Fibroblast of peridontal ligament (primary cell): ENCODE data around the gene MS4A13.
"Not testable (repeated sequence)": the region's sequence is repeated elsewhere in the genome, so short reads cannot be mapped to it uniquely, and the experiment has no call there.

ENCODE experiments used
- DNase-seq: peaks from one replicate; pipeline ENCODE4 v3.0.0-alpha.2; 2010; ENCODE audit errors: extremely low read depth

Gene MS4A13, protein sequence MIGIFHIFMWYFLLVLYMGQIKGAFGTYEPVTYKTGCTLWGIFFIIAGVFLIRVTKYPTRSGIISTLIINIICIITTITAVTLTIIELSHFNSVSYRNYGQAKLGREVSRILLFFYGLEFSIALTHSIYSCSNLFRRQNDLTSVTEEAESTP

GRCh38 chr11:60515144-60515855, at the start of gene MS4A13:
Gene MS4A13 (plus strand): TSS chr11:60515392. CDS start chr11:60518084, 2,692 bp downstream.
- no peak for DNase-seq

GRCh38 chr11:60468829-60469228, 46.4 kb upstream of the MS4A13 start:
- no peak for DNase-seq

GRCh38 chr11:60469723-60470122, 45.5 kb upstream of the MS4A13 start:
- no peak for DNase-seq

DNA sequence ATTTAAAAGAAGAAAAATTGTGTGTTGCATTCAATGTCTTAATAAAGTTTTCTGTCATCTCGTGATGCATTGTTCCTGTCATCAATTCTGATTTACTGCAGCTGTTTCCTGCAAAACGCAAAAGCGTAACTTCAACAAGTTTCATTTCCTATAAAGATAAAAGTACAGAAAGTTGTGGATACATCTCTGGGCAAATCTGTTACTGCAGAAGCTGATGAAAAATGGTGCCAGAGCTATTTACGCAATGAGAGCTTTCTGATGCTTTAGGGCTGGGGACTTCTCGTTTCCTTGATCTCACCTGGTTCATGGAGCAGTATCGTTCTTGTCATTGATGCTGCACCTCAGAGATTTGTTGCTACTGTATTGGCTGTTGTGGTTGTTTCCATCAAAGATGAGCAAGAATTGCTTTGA, 38.2 kb upstream of the MS4A13 start:
- no peak for DNase-seq

- DNase-seq, result no peak
Measured at GRCh38 chr11:60482361-60482760, 32.8 kb upstream of the MS4A13 start.

GRCh38 chr11:60485987-60486386, 29.2 kb upstream of the MS4A13 start:
- DNase-seq, result no peak

DNA sequence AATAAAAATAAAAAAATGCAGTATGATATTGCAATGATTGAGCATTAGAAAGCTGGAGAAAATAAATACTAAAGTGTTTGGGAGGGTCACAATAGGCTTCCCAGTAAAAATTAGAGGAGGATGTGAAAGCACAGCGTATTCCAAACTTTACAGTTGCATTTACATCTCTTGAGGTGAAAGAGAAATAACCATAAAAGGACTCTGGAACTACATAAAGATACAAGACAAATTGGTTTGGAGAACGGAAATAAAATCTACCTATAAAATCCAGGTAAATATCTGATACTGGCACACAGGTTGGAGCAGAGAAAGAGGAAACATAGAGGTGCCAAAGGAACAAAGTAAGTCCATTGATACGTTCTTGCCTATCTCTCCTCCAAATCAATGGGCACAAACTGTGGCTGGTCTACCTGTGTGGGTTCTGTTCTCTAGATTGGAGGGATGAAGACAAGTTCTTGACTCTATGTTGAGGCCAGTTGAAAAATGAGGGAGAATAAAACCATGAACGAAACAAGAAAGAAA, 22.6 kb upstream of the MS4A13 start, which contains the start of gene MS4A12:
MS4A12 (plus strand) TSS at position 291 of the 522 bp plus-strand sequence. CDS start 4,541 bp downstream, outside the sequence.
- DNase-seq, result no peak

DNA sequence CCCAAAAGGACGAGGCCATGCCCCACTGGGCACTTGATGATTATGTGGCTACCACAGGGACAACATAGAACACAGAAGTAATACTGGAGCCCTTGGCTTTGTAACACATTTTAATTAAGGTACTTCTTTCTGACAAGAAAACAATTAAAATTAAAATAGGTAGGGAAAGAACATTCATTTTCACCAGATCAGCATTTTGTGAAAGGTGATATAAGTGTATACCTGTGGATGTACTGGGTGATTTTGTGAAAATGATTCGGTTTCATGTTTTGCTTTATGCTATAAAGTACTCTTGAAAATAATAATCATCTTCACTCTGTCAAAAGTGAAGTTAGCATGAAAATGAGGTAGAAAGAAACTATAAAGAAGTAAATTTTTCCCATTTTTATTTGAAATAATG, 21.7 kb upstream of the MS4A13 start:
- DNase-seq, result no peak

DNA sequence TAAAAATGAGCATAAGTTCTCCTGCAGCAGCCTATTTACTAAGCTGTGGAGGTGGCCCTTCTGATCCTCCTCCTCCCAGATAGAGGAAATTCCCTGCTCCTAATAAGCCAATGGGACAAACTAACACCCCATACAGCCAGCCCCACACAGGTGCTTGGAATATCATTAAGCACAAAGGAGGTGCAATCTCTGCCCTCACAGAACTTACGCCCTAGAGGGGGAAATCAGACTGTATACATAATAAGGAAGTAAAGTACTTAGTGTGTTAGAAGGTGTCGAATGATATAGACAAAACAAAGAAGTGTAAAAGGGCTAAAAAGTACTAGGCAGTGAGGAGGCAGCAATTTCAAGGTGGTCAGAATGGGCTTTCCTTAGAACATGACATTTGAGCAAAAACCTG, 16.8 kb upstream of the MS4A13 start:
- no peak for DNase-seq

DNA sequence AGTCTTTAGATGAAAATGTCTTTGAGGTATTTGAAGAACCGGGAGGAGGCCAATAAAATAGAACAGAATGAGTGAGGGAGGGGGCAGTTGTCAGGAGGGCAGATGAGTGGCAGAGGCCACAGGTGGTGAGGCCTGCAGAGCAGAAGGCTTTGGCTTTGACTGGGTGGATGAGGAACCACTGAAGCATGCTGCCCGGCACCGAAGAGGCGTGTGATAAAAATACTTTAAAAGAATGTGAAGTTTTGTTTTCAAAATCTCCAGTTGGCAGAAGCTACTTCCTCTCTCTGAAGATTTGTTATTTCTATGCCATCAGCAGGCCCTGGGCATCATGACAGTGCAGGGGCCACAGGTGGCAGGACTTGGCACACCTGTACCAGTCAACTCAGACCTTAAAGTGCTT, 16.3 kb upstream of the MS4A13 start:
- DNase-seq, result no peak

DNA sequence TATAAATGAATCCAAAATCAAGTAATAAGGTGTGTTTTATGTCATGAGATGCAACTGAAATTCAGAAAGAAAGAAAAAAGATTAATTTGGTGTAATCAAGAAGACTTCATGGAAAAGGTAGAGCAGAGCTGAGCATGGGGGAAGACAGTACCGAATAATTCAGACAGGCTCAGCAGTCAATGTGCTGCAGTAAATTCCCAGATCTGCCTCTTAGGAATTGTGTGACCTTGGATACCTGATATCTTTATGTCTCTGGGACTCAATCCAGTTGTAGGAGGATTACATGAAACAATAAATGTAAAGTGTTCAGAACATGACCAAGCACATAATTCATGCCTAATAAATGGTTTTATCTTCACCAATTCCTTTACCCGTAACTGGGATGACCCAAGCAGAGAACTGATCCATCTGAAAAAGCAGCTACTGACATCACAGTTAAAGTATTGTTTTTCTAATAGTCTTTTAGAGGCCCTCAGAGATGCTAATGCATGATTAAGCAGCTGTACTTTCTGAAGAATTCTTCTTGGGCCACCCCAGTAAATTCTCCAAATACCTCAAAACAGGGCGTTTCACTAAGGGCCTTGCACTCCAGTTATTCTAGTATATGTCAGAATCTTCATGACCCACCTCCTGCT, 14.8 kb upstream of the MS4A13 start:
- no peak for DNase-seq

GRCh38 chr11:60502221-60502775, 12.9 kb upstream of the MS4A13 start:
- no peak for DNase-seq

DNA sequence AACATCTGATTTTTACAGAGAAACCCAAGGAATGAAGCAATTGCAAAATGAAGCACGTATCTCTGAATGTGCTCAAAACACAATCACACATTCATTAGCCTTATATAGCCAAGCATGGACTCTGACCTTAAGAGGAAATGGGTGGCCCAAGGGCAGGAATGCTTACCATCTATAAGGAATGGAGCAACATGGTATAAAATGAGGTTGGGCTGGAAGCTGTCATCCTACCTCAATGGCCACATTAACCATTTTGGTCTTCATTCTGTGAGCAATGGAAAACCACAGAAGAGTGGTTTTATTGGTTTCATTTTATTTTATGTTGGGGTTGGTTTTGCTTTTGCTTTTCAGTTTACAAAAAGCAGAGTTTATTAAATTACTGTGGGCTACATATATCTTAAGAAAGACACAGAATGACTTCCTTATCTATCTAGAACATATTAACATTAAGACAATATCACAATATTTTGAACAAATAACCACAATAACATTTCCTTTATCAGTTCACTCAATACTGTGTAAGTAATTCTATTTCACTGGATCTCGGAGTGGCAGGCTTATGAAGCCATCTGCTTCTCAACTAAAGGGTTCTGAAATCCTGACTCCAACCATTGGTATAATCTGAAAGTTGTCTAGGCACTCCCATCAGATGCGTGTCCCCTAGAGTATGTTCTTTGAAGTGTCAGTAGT, 10.8 kb upstream of the MS4A13 start:
- no peak for DNase-seq

GRCh38 chr11:60509609-60510008, 5.6 kb upstream of the MS4A13 start:
- DNase-seq, result not testable (repeated sequence)

GRCh38 chr11:60510209-60510608, 5.0 kb upstream of the MS4A13 start:
- DNase-seq, result not testable (repeated sequence)

GRCh38 chr11:60511393-60511792, 3.8 kb upstream of the MS4A13 start:
- no peak for DNase-seq

- no peak for DNase-seq
Measured at GRCh38 chr11:60512651-60513225, 2.5 kb upstream of the MS4A13 start.

- DNase-seq, result no peak
Measured at GRCh38 chr11:60513496-60514460, 1.4 kb upstream of the MS4A13 start.

DNA sequence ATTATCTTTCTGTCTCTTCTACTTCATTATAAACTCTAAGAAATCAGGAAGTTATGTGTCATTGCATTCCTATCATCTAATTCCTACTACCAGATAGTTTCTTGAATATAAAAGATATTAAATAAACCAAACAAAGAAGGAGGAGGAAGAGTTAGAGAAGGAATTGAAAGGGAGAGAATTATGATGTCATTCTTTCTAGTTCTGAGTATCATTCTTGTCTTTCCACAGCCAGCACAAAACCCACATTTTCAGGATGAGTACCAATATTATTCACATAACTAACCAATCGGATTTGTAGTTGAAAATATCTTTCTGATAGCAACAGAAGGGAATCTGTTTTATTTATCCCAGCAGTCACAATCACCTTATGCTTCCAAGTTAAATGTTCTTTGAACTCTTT, 13.3 kb downstream of the MS4A13 start:
- no peak for DNase-seq

DNA sequence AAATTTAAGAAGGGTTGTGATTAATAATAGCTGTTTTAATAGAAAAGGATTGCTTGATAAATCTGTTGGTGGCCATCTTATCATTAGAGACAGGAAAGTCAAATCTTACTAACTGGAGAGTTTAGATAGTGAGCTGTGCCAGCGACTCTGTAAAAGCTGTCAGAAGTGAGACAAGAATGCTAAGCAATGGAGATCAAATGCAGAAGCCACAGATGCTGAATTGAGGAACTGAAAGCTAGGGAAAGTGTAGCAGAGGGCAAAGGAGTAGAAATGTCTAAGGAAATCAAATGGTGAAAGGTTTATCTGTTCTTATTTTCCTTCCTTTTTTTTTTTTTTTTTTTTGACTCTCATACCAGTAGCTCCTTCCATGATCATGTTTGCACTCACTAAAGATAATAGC, 13.7 kb downstream of the MS4A13 start:
- no peak for DNase-seq
